GM23248 (cell line): Measurements from ENCODE around the gene CSPG5.

Source experiments
- EZH2 ChIP-seq: fragments of 200-600 bp; sonication (generic); IDR thresholded peaks from 2 replicates; pipeline ENCODE4 v1.6.1; 2018; ENCODE audit warnings: antibody characterized with exemption, mild to moderate bottlenecking; ENCODE audit not compliant: insufficient read depth, poor library complexity, severe bottlenecking
- EZH2phosphoT487 ChIP-seq: fragments of 200-600 bp; sonication (generic); IDR thresholded peaks from 2 replicates; pipeline ENCODE4 v1.6.1; 2018; ENCODE audit warnings: antibody characterized with exemption, moderate library complexity, mild to moderate bottlenecking, low read depth; ENCODE audit not compliant: insufficient read depth

GRCh38 chr3:47610583-47610982 lies 31.9 kb upstream of the CSPG5 start:
- TF ChIP-seq EZH2 (no peak), EZH2phosphoT487 (no peak)
